Hepatocyte (in vitro differentiated cells): ENCODE results near the gene ZDHHC7. TPM values are rescaled to one million over a fixed set of nuclear protein-coding genes. Genes with fewer than 3 reads are reported as not detected.

Experiments used
- DNase-seq: peaks from one replicate; pipeline ENCODE4 v3.0.0-alpha.2; 2016; ENCODE audit warnings: low spot score
- H2AFZ ChIP-seq: fragments of 200-600 bp; sonication (generic); 2 replicates; pipeline ENCODE4 v1.6.0; 2016; ENCODE audit warnings: antibody characterized with exemption, mild to moderate bottlenecking
- H3K27ac ChIP-seq: fragments of 200-600 bp; sonication (generic); 2 replicates; pipeline ENCODE4 v1.5.1; 2016; ENCODE audit warnings: mild to moderate bottlenecking
- H3K27me3 ChIP-seq: fragments of 200-600 bp; sonication (generic); 2 replicates; pipeline ENCODE4 v1.6.1; 2016
- H3K36me3 ChIP-seq: fragments of 200-600 bp; sonication (generic); replicated peaks from 2 replicates; pipeline ENCODE4 v1.5.1; 2016; ENCODE audit warnings: low read depth; ENCODE audit not compliant: insufficient read depth
- H3K4me1 ChIP-seq: fragments of 200-600 bp; sonication (generic); 2 replicates; pipeline ENCODE4 v1.5.1; 2016; ENCODE audit warnings: mild to moderate bottlenecking, moderate library complexity; ENCODE audit not compliant: insufficient read depth
- H3K4me2 ChIP-seq: fragments of 200-600 bp; sonication (generic); 2 replicates; pipeline ENCODE4 v1.6.0; 2016
- H3K4me3 ChIP-seq: fragments of 200-600 bp; sonication (generic); 2 replicates; pipeline ENCODE4 v1.5.1; 2016; ENCODE audit warnings: mild to moderate bottlenecking
- H3K79me2 ChIP-seq: fragments of 200-600 bp; sonication (generic); 2 replicates; pipeline ENCODE4 v1.6.0; 2017; ENCODE audit warnings: mild to moderate bottlenecking
- H3K9me2 ChIP-seq: fragments of 200-600 bp; sonication (generic); replicated peaks from 2 replicates; pipeline ENCODE4 v1.6.0; 2017; ENCODE audit warnings: mild to moderate bottlenecking; ENCODE audit not compliant: insufficient read depth
- H3K9me3 ChIP-seq: fragments of 200-600 bp; sonication (generic); 2 replicates; pipeline ENCODE4 v1.5.1; 2016; ENCODE audit warnings: low read depth, mild to moderate bottlenecking
- H4K20me1 ChIP-seq: fragments of 200-600 bp; sonication (generic); 2 replicates; pipeline ENCODE4 v1.6.0; 2016; ENCODE audit warnings: mild to moderate bottlenecking; ENCODE audit not compliant: insufficient read depth, poor library complexity, severe bottlenecking
- CTCF ChIP-seq: fragments of 200-600 bp; sonication (generic); IDR thresholded peaks from 2 replicates; pipeline ENCODE4 v1.5.1; 2016; ENCODE audit warnings: antibody characterized with exemption, mild to moderate bottlenecking; ENCODE audit not compliant: poor library complexity
- EZH2 ChIP-seq: fragments of 200-600 bp; sonication (generic); IDR thresholded peaks from 2 replicates; pipeline ENCODE4 v1.6.1; 2016; ENCODE audit warnings: antibody characterized with exemption, mild to moderate bottlenecking, borderline replicate concordance
- EZH2phosphoT487 ChIP-seq: fragments of 200-600 bp; sonication (generic); IDR thresholded peaks from one replicate; pipeline ENCODE4 v1.6.1; 2018; ENCODE audit warnings: antibody characterized with exemption, mild to moderate bottlenecking, low read depth, moderate library complexity; ENCODE audit not compliant: unreplicated experiment, severe bottlenecking
- WGBS: methylation state at CpG from one replicate; pipeline ENCODE4 v1.1.6; 2016; ENCODE audit warnings: low lambda C conversion rate; ENCODE audit errors: missing lambda C conversion rate; 5-methylcytosine and 5-hydroxymethylcytosine counted together
- polyA plus RNA-seq: library from polyadenylated mRNA; unstranded; fragments of >200 nt; fragmentation: Nextera tagmentation; extraction: Ambion mirVana; gene quantifications from 2 replicates; pipeline ENCODE4 v1.2.1, GENCODE V29; 2016
- total RNA-seq: library from RNA; depleted of rRNA; stranded (reverse); fragments of >200 nt; gene quantifications from 2 replicates; pipeline ENCODE4 v1.2.3, GENCODE V29; 2014

Gene ZDHHC7
- total and polyA plus RNA-seq, 2 experiments from 2014 or later: 51.4 to 65.2 TPM

- no peak for TF ChIP-seq EZH2
- TF ChIP-seq CTCF: no peak
- no peak for TF ChIP-seq EZH2phosphoT487
- 89% methylated on average over 27 of the region's 27 CpGs for WGBS
- Histone ChIP-seq H3K9me2 (no peaks in the 10 kb centered on the region), H3K9me3 (no peaks in the 10 kb centered on the region), H3K27me3 (no peaks in the 10 kb centered on the region), H3K79me2 (peaks cover 90% of the 10 kb centered on the region), H3K4me2 (no peak overlapping the region), H3K4me3 (no peak overlapping the region), H3K4me1 (peaks cover 26% of the 10 kb centered on the region), H3K36me3 (no peaks in the 10 kb centered on the region), H4K20me1 (peaks cover 6% of the 10 kb centered on the region), H2AFZ (no peak overlapping the region), H3K27ac (no peak overlapping the region)
- DNase-seq: no peak
These were observed 21.4 kb downstream of the ZDHHC7 start for GRCh38 chr16:84989749-84990620.

GRCh38 chr16:84988328-84989080 is 22.8 kb downstream of the ZDHHC7 start:
- Histone ChIP-seq H3K79me2 (peaks cover 97% of the 10 kb centered on the region), H3K4me2 (no peak overlapping the region), H3K36me3 (no peaks in the 10 kb centered on the region), H3K9me3 (no peaks in the 10 kb centered on the region), H4K20me1 (peaks cover 6% of the 10 kb centered on the region), H3K27me3 (no peaks in the 10 kb centered on the region), H3K4me1 (peaks cover 14% of the 10 kb centered on the region), H2AFZ (no peak overlapping the region), H3K4me3 (no peak overlapping the region), H3K9me2 (no peaks in the 10 kb centered on the region), H3K27ac (no peak overlapping the region)
- DNase-seq: no peak
- WGBS: 95% methylated on average over 16 of the region's 16 CpGs
- TF ChIP-seq EZH2phosphoT487 (no peak), EZH2 (no peak), CTCF (no peak)

GRCh38 chr16:84986879-84987278 is 24.5 kb downstream of the ZDHHC7 start:
- H3K4me3 ChIP-seq: no peak overlapping the region
- peaks cover 90% of the 10 kb centered on the region for H3K79me2 ChIP-seq
- H3K27ac ChIP-seq: no peak overlapping the region
- no peaks in the 10 kb centered on the region for H3K9me3 ChIP-seq
- H3K4me2 ChIP-seq: no peak overlapping the region
- H3K27me3 ChIP-seq: no peaks in the 10 kb centered on the region
- H4K20me1 ChIP-seq: peaks cover 16% of the 10 kb centered on the region
- TF ChIP-seq EZH2 (no peak), EZH2phosphoT487 (no peak), CTCF (no peak)
- no peaks in the 10 kb centered on the region for H3K9me2 ChIP-seq
- H3K4me1 ChIP-seq: peaks cover 3% of the 10 kb centered on the region
- no peak overlapping the region for H2AFZ ChIP-seq
- H3K36me3 ChIP-seq: no peaks in the 10 kb centered on the region
- no peak for DNase-seq
- 100% methylated on average over 1 of the region's 1 CpG for WGBS
